Measurements from ENCODE around the gene PIP5K1C. TPM values are rescaled to one million over a fixed set of nuclear protein-coding genes. Genes with fewer than 3 reads are reported as not detected.

Gene PIP5K1C
- total RNA-seq: 10 to 100 TPM; 12.0 to 25.3 (median 15.2) TPM

- H3K4me3 ChIP-seq: peak within 1 kb of the TSS; percentile 79 to 98 (median 96)
- WGBS, 2 donors: 8 to 13% methylated on average over 9 to 11 of the region's 82 CpGs
- no peaks in the 10 kb centered on the region for H3K27me3 ChIP-seq
- H3K4me1 ChIP-seq: peaks cover 17 to 40% (median 18%) of the 10 kb centered on the region in 3 donors
- peak within 1 kb of the TSS; percentile 85 to 94 (median 89) for H3K27ac ChIP-seq
- no peaks in the 10 kb centered on the region for H3K9me3 ChIP-seq
- intact Hi-C loops (cut with DNase I): loop anchor here (5.0 to 10.0 kb wide), 2 partner anchors 33 to 156 kb away; no protein-coding TSS in a partner anchor
- TF ChIP-seq CTCF (IDR thresholded peaks at IDR 0.05) (peak; percentile 61 to 93 (median 85)), POLR2A (IDR thresholded peaks at IDR 0.05) (peak in 2 of 4 donors; percentile 42 to 63)
- peaks cover 0 to 8% (median 0%) of the 10 kb centered on the region in 3 donors for H3K36me3 ChIP-seq
- peak; percentile 44 for DNase-seq
These were observed at the start of gene PIP5K1C for GRCh38 chr19:3700242-3701032. PIP5K1C (minus strand) TSS chr19:3700468; CDS start chr19:3700390, 78 bp downstream.

- no peak for TF ChIP-seq POLR2A (IDR thresholded peaks at IDR 0.05)
- no peak for TF ChIP-seq CTCF (IDR thresholded peaks at IDR 0.05)
- Histone ChIP-seq H3K27ac (no peak overlapping the region), H3K4me1 (no peaks in the 10 kb centered on the region), H3K4me3 (no peak overlapping the region), H3K36me3 (peaks cover 18 to 49% (median 22%) of the 10 kb centered on the region in 3 donors), H3K9me3 (no peaks in the 10 kb centered on the region), H3K27me3 (peaks cover 0 to 6% (median 0%) of the 10 kb centered on the region in 4 donors)
- intact Hi-C loops (cut with DNase I): no loop called here
- 65 to 87% methylated on average over 8 of the region's 8 CpGs for WGBS, 2 donors
- no peak for DNase-seq
These were observed 48.7 kb upstream of the PIP5K1C start for GRCh38 chr19:3748965-3749364.

DNA sequence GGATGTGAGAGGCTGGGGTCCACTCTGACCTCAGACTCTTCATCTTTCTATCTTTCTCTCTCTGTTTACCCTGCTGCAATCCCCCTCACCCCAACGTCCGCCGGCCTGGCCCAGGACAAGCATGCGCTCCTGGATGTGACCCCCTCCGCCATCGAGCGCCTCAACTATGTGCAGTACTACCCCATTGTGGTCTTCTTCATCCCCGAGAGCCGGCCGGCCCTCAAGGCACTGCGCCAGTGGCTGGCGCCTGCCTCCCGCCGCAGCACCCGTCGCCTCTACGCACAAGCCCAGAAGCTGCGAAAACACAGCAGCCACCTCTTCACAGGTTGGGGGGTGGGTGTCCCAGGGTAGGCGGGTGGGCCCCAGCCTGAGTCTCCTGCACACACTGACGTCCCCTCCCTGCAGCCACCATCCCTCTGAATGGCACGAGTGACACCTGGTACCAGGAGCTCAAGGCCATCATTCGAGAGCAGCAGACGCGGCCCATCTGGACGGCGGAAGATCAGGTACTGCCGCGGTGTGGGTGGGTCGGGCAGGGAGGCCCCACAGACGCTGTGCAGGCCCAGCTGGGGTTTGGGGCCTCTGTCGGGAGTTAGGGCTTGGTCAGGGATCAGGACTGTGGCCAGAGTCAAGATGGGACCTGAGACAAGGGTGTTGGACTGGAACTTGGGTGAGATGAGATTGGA, 46.2 kb upstream of the PIP5K1C start:
- H3K27ac ChIP-seq: no peak overlapping the region
- DNase-seq: no peak
- H3K9me3 ChIP-seq: no peaks in the 10 kb centered on the region
- WGBS, 2 donors: 65 to 71% methylated on average over 19 to 20 of the region's 31 CpGs
- intact Hi-C loops (cut with DNase I): no loop called here
- peaks cover 0 to 6% (median 0%) of the 10 kb centered on the region in 4 donors for H3K27me3 ChIP-seq
- no peak overlapping the region for H3K4me3 ChIP-seq
- no peak for TF ChIP-seq POLR2A (IDR thresholded peaks at IDR 0.05)
- no peak for TF ChIP-seq CTCF (IDR thresholded peaks at IDR 0.05)
- H3K4me1 ChIP-seq: no peaks in the 10 kb centered on the region
- peaks cover 9 to 24% (median 16%) of the 10 kb centered on the region in 3 donors for H3K36me3 ChIP-seq

GRCh38 chr19:3745363-3746045, 45.2 kb upstream of the PIP5K1C start:
- WGBS, 2 donors: 60 to 80% methylated on average over 1 to 6 of the region's 8 CpGs
- H3K4me3 ChIP-seq: no peak overlapping the region
- no peaks in the 10 kb centered on the region for H3K4me1 ChIP-seq
- TF ChIP-seq POLR2A (IDR thresholded peaks at IDR 0.05) (no peak), CTCF (IDR thresholded peaks at IDR 0.05) (no peak)
- peaks cover 0 to 6% (median 0%) of the 10 kb centered on the region in 4 donors for H3K27me3 ChIP-seq
- no peak overlapping the region for H3K27ac ChIP-seq
- intact Hi-C loops (cut with DNase I): no loop called here
- H3K9me3 ChIP-seq: no peaks in the 10 kb centered on the region
- peaks cover 7 to 14% (median 8%) of the 10 kb centered on the region in 3 donors for H3K36me3 ChIP-seq
- DNase-seq: no peak

Data from esophagus squamous epithelium (tissue), 5 donors.